HCT116 (cell line): ENCODE data around the gene ZNF562.

ENCODE experiments used
- CEBPB ChIP-seq: IDR thresholded peaks from 2 replicates; pipeline ENCODE4 v1.6.1; 2012; ENCODE audit warnings: low read depth
- CTCF ChIP-seq, 3 experiments: fragments of 200-600 bp in 1 of 3; sonication (generic) in 1 of 3; IDR thresholded peaks in 2 of 3; conservative IDR thresholded peaks in 1 of 3; 2 replicates each; pipeline ENCODE4 v1.5.1; 2012 to 2017; ENCODE audit warnings: low read depth in 2 of 3, low read length in 2 of 3, antibody characterized with exemption in 1 of 3, borderline replicate concordance in 1 of 3, control low read depth in 1 of 3, mild to moderate bottlenecking in 1 of 3, mixed read lengths in 1 of 3, mixed run types in 1 of 3, moderate library complexity in 1 of 3; ENCODE audit not compliant: insufficient read depth in 1 of 3
- ELF1 ChIP-seq: IDR thresholded peaks from 2 replicates; pipeline ENCODE4 v1.6.1; 2012; ENCODE audit warnings: low read depth, borderline replicate concordance
- EZH2phosphoT487 ChIP-seq: fragments of 200-600 bp; IDR thresholded peaks from 2 replicates; pipeline ENCODE4 v1.6.1; 2018; ENCODE audit warnings: antibody characterized with exemption, borderline replicate concordance
- JUND ChIP-seq: IDR thresholded peaks from 2 replicates; pipeline ENCODE4 v1.6.1; 2012
- MAX ChIP-seq: IDR thresholded peaks from 2 replicates; pipeline ENCODE4 v1.6.1; 2012
- POLR2A ChIP-seq: IDR thresholded peaks from 2 replicates; pipeline ENCODE4 v1.7.0; 2011; ENCODE audit warnings: borderline replicate concordance; ENCODE audit not compliant: insufficient read depth, insufficient read length; ENCODE audit errors: extremely low read depth
- POLR2AphosphoS5 ChIP-seq: IDR thresholded peaks from 2 replicates; pipeline ENCODE4 v1.6.1; 2011; ENCODE audit warnings: mild to moderate bottlenecking, low read depth, low read length, moderate library complexity
- SIN3A ChIP-seq: IDR thresholded peaks from 2 replicates; pipeline ENCODE4 v1.6.1; 2012; ENCODE audit warnings: low read depth
- YY1 ChIP-seq: IDR thresholded peaks from 2 replicates; pipeline ENCODE4 v1.6.1; 2011; ENCODE audit warnings: low read length, low read depth, moderate library complexity, mild to moderate bottlenecking; ENCODE audit not compliant: insufficient replicate concordance; ENCODE audit errors: extremely low read depth

- TF ChIP-seq POLR2A: no peak
- no peak for TF ChIP-seq CTCF (IDR thresholded peaks at IDR 0.05 in 2 of 3, conservative IDR thresholded peaks at IDR 0.05 in 1 of 3; ENCODE audit: borderline replicate concordance in 1 of 3, insufficient read depth in 1 of 3, low read depth in 2 of 3, low read length in 2 of 3)
- no peak for TF ChIP-seq ELF1
- no peak for TF ChIP-seq EZH2phosphoT487
- no peak for TF ChIP-seq JUND
- TF ChIP-seq CEBPB: no peak
- TF ChIP-seq YY1: no peak
- no peak for TF ChIP-seq SIN3A
- TF ChIP-seq MAX: no peak
- TF ChIP-seq POLR2AphosphoS5: no peak
Observed at GRCh38 chr19:9615844-9616243, 59.1 kb downstream of the ZNF562 start.
